Keratinocyte (primary cell): ENCODE measurements around the gene DCHS2.

ENCODE experiments used
- CTCF ChIP-seq, 3 experiments: IDR thresholded peaks in 1 of 3; conservative IDR thresholded peaks in 1 of 3; optimal IDR thresholded peaks in 1 of 3; 2 replicates in 2 of 3; 3 replicates in 1 of 3; pipeline versions ENCODE3 to v1.5.1; 2011; ENCODE audit warnings: low read length in 3 of 3, mild to moderate bottlenecking in 3 of 3, moderate library complexity in 2 of 3, control low read depth in 1 of 3, inconsistent platforms in 1 of 3; ENCODE audit not compliant: insufficient read depth in 2 of 3; ENCODE audit errors: extremely low read depth in 1 of 3
- EZH2 ChIP-seq: IDR thresholded peaks from one replicate; pipeline ENCODE4 v1.6.1; 2012; ENCODE audit warnings: inconsistent platforms, mild to moderate bottlenecking, low read length, moderate library complexity

- TF ChIP-seq CTCF (optimal IDR thresholded peaks at IDR 0.05 in 1 of 3, IDR thresholded peaks at IDR 0.05 in 1 of 3, conservative IDR thresholded peaks at IDR 0.05 in 1 of 3; ENCODE audit: extremely low read depth in 1 of 3, insufficient read depth in 2 of 3, low read length in 3 of 3) (no peak), EZH2 (no peak)
Measured at GRCh38 chr4:154414796-154415195, 76.8 kb downstream of the DCHS2 start.
